Mucosa of descending colon (tissue), 3 donors: ENCODE results near the gene RIPK3. TPM values are rescaled to one million over a fixed set of nuclear protein-coding genes. Genes with fewer than 3 reads are reported as not detected.
A peak's percentile ranks its signal among the peaks of the same experiment; 100 is the strongest.

Source experiments
- ATAC-seq: fragments of 200-7000 bp; cut with Tn5 transposase; one replicate; pipeline ENCODE4 v1.9.1; 2020; ENCODE audit warnings: mild to moderate bottlenecking, moderate library complexity
- DNase-seq, 3 donors: peaks; one replicate each; pipeline ENCODE4 v3.0.0-alpha.2; 2020
- H3K36me3 ChIP-seq: fragments of 200-600 bp; one replicate; pipeline ENCODE4 v1.8.0; 2021; ENCODE audit warnings: low read depth, mild to moderate bottlenecking
- H3K4me1 ChIP-seq: fragments of 200-600 bp; one replicate; pipeline ENCODE4 v1.8.0; 2021; ENCODE audit warnings: low read depth, mild to moderate bottlenecking
- H3K4me3 ChIP-seq: fragments of 200-600 bp; one replicate; pipeline ENCODE4 v1.8.0; 2021; ENCODE audit warnings: mild to moderate bottlenecking
- H3K9me3 ChIP-seq: fragments of 200-600 bp; one replicate; pipeline ENCODE4 v1.8.0; 2021; ENCODE audit warnings: mild to moderate bottlenecking
- CTCF ChIP-seq: fragments of 200-600 bp; IDR thresholded peaks from one replicate; pipeline ENCODE4 v1.8.0; 2022; ENCODE audit warnings: antibody characterized with exemption, mild to moderate bottlenecking
- intact Hi-C, 2 donors: fragments of 100-400 bp; cut with DNase I in 1 of 2; cut with micrococcal nuclease in 1 of 2; formaldehyde crosslinking; loops; one replicate each; pipeline versions ENCODE4 v1.11.0 to v1.11.1; 2022; cut with DNase I, micrococcal nuclease
- total RNA-seq, 3 donors: library from RNA; stranded (reverse); fragmentation: NEBNext Ultra II Directional in 2 of 3; extraction: Animal tissue kit (Norgen Biotek cat#: 25700) in 2 of 3; gene quantifications; one replicate each; pipeline versions ENCODE4 v1.2.1 to v1.2.4, GENCODE V29; 2021 to 2023
- donor health status: DM: no; HTN: no; CAD: no; lungs with moderate emphysema.
- donor health status: DM: no; HTN: no; CAD: no.
- donor health status: DM: no; HTN: yes; CAD: no.

The RIPK3 gene
- total RNA-seq, 3 donors from 2014 or later = 40.6 to 99.9 (median 71.7) TPM

GRCh38 chr14:24334431-24335291, 5.1 kb downstream of the RIPK3 start, which contains the start of gene ADCY4:
Gene ADCY4, minus strand, starts transcription at chr14:24335071. Its CDS starts 419 bp downstream, at chr14:24334652.
- ATAC-seq (peak; percentile 18), DNase-seq (peak in 2 of 3 donors; percentile 59 to 64)
- Histone ChIP-seq H3K9me3 (no peaks in the 10 kb centered on the region), H3K4me3 (no peak within 1 kb of the TSS), H3K4me1 (peaks cover 48% of the 10 kb centered on the region), H3K36me3 (no peaks in the 10 kb centered on the region)
- intact Hi-C loops = loop anchor here (5.0 kb wide), 3 partner anchors 33 to 103 kb away; partner anchors contain the start of gene NFATC4 (in 1 of the 2)
- no peak for TF ChIP-seq CTCF

- DNase-seq (peak; percentile 76 to 87 (median 80)), ATAC-seq (peak; percentile 75)
- peak; percentile 60 for TF ChIP-seq CTCF
- intact Hi-C loops = loop anchor here (5.0 kb wide), 3 partner anchors 35 to 105 kb away; partner anchors contain the start of gene NFATC4 (in 1 of the 2)
- H3K36me3 ChIP-seq = no peaks in the 10 kb centered on the region
- H3K4me3 ChIP-seq = no peak overlapping the region
- no peaks in the 10 kb centered on the region for H3K9me3 ChIP-seq
- H3K4me1 ChIP-seq = peaks cover 36% of the 10 kb centered on the region
These were observed 7.4 kb downstream of the RIPK3 start for GRCh38 chr14:24332268-24332993.

- Histone ChIP-seq H3K36me3 (no peaks in the 10 kb centered on the region), H3K9me3 (no peaks in the 10 kb centered on the region), H3K4me1 (peaks cover 36% of the 10 kb centered on the region), H3K4me3 (no peak overlapping the region)
- TF ChIP-seq CTCF = no peak
- DNase-seq (peak in 2 of 3 donors; percentile 42 to 62), ATAC-seq (no peak)
- intact Hi-C loops = loop anchor here (5.0 kb wide), 3 partner anchors 36 to 106 kb away; partner anchors contain the start of gene NFATC4 (in 1 of the 2)
These were observed 8.0 kb downstream of the RIPK3 start for GRCh38 chr14:24331731-24332267.

- Histone ChIP-seq H3K4me1 (peaks cover 36% of the 10 kb centered on the region), H3K9me3 (no peaks in the 10 kb centered on the region), H3K36me3 (no peaks in the 10 kb centered on the region), H3K4me3 (no peak overlapping the region)
- no peak for TF ChIP-seq CTCF
- no peak for ATAC-seq
- DNase-seq = peak in 1 of 3 donors; percentile 55
- intact Hi-C loops = loop anchor here (5.0 kb wide), 3 partner anchors 36 to 106 kb away; partner anchors contain the start of gene NFATC4 (in 1 of the 2)
These were observed 8.7 kb downstream of the RIPK3 start for GRCh38 chr14:24330973-24331674.

GRCh38 chr14:24329736-24330135, 10.1 kb downstream of the RIPK3 start:
- H3K4me1 ChIP-seq = peaks cover 29% of the 10 kb centered on the region
- DNase-seq = peak; percentile 48 to 84 (median 57)
- peak; percentile 10 for ATAC-seq
- no peak for TF ChIP-seq CTCF
- H3K36me3 ChIP-seq = no peaks in the 10 kb centered on the region
- intact Hi-C loops = loop anchor here (5.0 kb wide), 3 partner anchors 38 to 108 kb away; partner anchors contain the start of gene NFATC4 (in 1 of the 2)
- no peaks in the 10 kb centered on the region for H3K9me3 ChIP-seq
- H3K4me3 ChIP-seq = no peak overlapping the region
